Measurements from ENCODE around the gene CXCL14. TPM values are rescaled to one million over a fixed set of nuclear protein-coding genes. Genes with fewer than 3 reads are reported as not detected.

Gene CXCL14
- total and polyA plus RNA-seq, 7 donors, result 2.6 to 28.9 (median 21.4) TPM

GRCh38 chr5:135625061-135625460, 46.3 kb upstream of the CXCL14 start:
- H3K27me3 ChIP-seq (ENCODE audit: insufficient read depth in 3 of 3, low read length in 2 of 3), result no peaks in the 10 kb centered on the region
- H3K4me1 ChIP-seq, result no peaks in the 10 kb centered on the region
- intact Hi-C loops (cut with DNase I), result no loop called here
- no peak for TF ChIP-seq CTCF (IDR thresholded peaks at IDR 0.05)
- DNase-seq, result no peak
- no peak for ATAC-seq
- H3K27ac ChIP-seq, result no peak overlapping the region
- WGBS, 3 donors, result 89 to 95% (median 91%) methylated on average over 2 of the region's 2 CpGs
- no peaks in the 10 kb centered on the region for H3K36me3 ChIP-seq (ENCODE audit: insufficient read depth in 1 of 2, low read depth in 1 of 2)
- no peak overlapping the region for H3K4me3 ChIP-seq
- no peaks in the 10 kb centered on the region for H3K9me3 ChIP-seq

GRCh38 chr5:135623186-135623715, 44.5 kb upstream of the CXCL14 start:
- H3K9me3 ChIP-seq, result peaks cover 8% of the 10 kb centered on the region
- H3K27ac ChIP-seq, result no peak overlapping the region
- WGBS, 3 donors, result 34 to 60% (median 59%) methylated on average over 2 of the region's 2 CpGs
- TF ChIP-seq CTCF (IDR thresholded peaks at IDR 0.05), result no peak
- no peaks in the 10 kb centered on the region for H3K36me3 ChIP-seq (ENCODE audit: insufficient read depth in 1 of 2, low read depth in 1 of 2)
- H3K27me3 ChIP-seq (ENCODE audit: insufficient read depth in 3 of 3, low read length in 2 of 3), result no peaks in the 10 kb centered on the region
- no peak for DNase-seq
- ATAC-seq, result no peak
- H3K4me1 ChIP-seq, result no peaks in the 10 kb centered on the region
- intact Hi-C loops (cut with DNase I), result no loop called here
- no peak overlapping the region for H3K4me3 ChIP-seq

- WGBS, 3 donors, result 83 to 88% (median 86%) methylated on average over 4 of the region's 4 CpGs
Observed at GRCh38 chr5:135615581-135616260, 36.9 kb upstream of the CXCL14 start.

GRCh38 chr5:135615171-135615570, 36.4 kb upstream of the CXCL14 start:
- intact Hi-C loops (cut with DNase I), result no loop called here
- no peaks in the 10 kb centered on the region for H3K4me1 ChIP-seq
- no peak overlapping the region for H3K4me3 ChIP-seq
- peaks cover 8% of the 10 kb centered on the region for H3K9me3 ChIP-seq
- TF ChIP-seq CTCF (IDR thresholded peaks at IDR 0.05), result no peak
- no peak overlapping the region for H3K27ac ChIP-seq
- H3K27me3 ChIP-seq (ENCODE audit: insufficient read depth in 3 of 3, low read length in 2 of 3), result peaks cover 0 to 10% (median 0%) of the 10 kb centered on the region in 3 donors
- no peaks in the 10 kb centered on the region for H3K36me3 ChIP-seq (ENCODE audit: insufficient read depth in 1 of 2, low read depth in 1 of 2)
- no peak for ATAC-seq
- 73 to 90% (median 79%) methylated on average over 1 of the region's 1 CpG for WGBS, 3 donors
- DNase-seq, result no peak

More at GRCh38 chr5:135615581-135616260, 36.9 kb upstream of the CXCL14 start:
- ATAC-seq, result no peak
- Histone ChIP-seq H3K9me3 (peaks cover 8% of the 10 kb centered on the region), H3K27me3 (ENCODE audit: insufficient read depth in 3 of 3, low read length in 2 of 3) (peaks cover 0 to 10% (median 0%) of the 10 kb centered on the region in 3 donors), H3K4me3 (no peak overlapping the region), H3K36me3 (ENCODE audit: insufficient read depth in 1 of 2, low read depth in 1 of 2) (no peaks in the 10 kb centered on the region), H3K4me1 (no peaks in the 10 kb centered on the region), H3K27ac (no peak overlapping the region)
- no peak for TF ChIP-seq CTCF (IDR thresholded peaks at IDR 0.05)
- intact Hi-C loops (cut with DNase I), result no loop called here
- no peak for DNase-seq
